K562 (cell line): ENCODE results near the gene ADAMTS2. TPM values are rescaled to one million over a fixed set of nuclear protein-coding genes. Genes with fewer than 3 reads are reported as not detected.

ENCODE experiments used
- ATAC-seq: fragments of 200-7000 bp; cut with Tn5 transposase; 3 replicates; pipeline ENCODE4 v1.9.1; 2020; ENCODE audit warnings: moderate library complexity
- BruUV-seq: library from RNA; stranded (reverse); fragments of 400-500 nt; replicated peaks from 2 replicates; lab custom pipeline; 2021; lab: Mats Ljungman, UMichigan
- CTCF ChIA-PET: fragments of 300-600 bp; formaldehyde crosslinking; extraction: SDS; loops from one replicate; lab custom pipeline; 2021; ENCODE audit warnings: low intra/inter-chr PET ratio; lab: Yijun Ruan, JAX
- POLR2A ChIA-PET: fragments of 300-600, 350-650 bp; sonication (Branson Sonifier 250); formaldehyde crosslinking; extraction: SDS; loops from one replicate; lab custom pipeline; 2021; ENCODE audit warnings: antibody characterized with exemption, inconsistent platforms; lab: Yijun Ruan, JAX
- DNase-seq, 4 experiments: peaks; one replicate each; pipeline versions ENCODE4 v3.0.0 to v3.0.0-alpha.2; 2011 to 2018; ENCODE audit warnings: low spot score in 3 of 4, mixed read lengths in 3 of 4; ENCODE audit errors: extremely low read depth in 1 of 4
- FAIRE-seq: peaks from 2 replicates; lab custom pipeline; 2011; peaks lifted over from hg19 to GRCh38; lab: Jason Lieb, UNC
- H2AFZ ChIP-seq: 2 replicates; pipeline ENCODE4 v1.6.0; 2011; ENCODE audit warnings: low read depth, low read length, control low read depth, inconsistent platforms
- H3K27ac ChIP-seq: fragments of 200-600 bp; 3 replicates; pipeline ENCODE4 v1.8.0; 2011; ENCODE audit warnings: low read depth, mild to moderate bottlenecking, control low read depth, inconsistent platforms, low read length, moderate library complexity, mixed read lengths; ENCODE audit errors: extremely low read depth
- H3K27me3 ChIP-seq, 2 experiments: fragments of 300-600 bp in 1 of 2; 2 replicates in 1 of 2; 3 replicates in 1 of 2; pipeline versions ENCODE4 v1.6.0 to v1.8.0; 2011; ENCODE audit warnings: inconsistent platforms in 2 of 2, low read length in 2 of 2, mild to moderate bottlenecking in 1 of 2, mixed read lengths in 1 of 2, moderate library complexity in 1 of 2; ENCODE audit not compliant: control insufficient read depth in 2 of 2, insufficient read depth in 2 of 2
- H3K36me3 ChIP-seq: fragments of 300-600 bp; 3 replicates; pipeline ENCODE4 v1.8.0; 2011; ENCODE audit warnings: mild to moderate bottlenecking, low read length, inconsistent platforms; ENCODE audit not compliant: control insufficient read depth, insufficient read depth
- H3K4me1 ChIP-seq, 2 experiments: fragments of 200-600 bp in 1 of 2; replicated peaks in 1 of 2; 2 replicates in 1 of 2; 3 replicates in 1 of 2; pipeline versions ENCODE4 v1.5.1 to v1.8.0; 2011; ENCODE audit warnings: inconsistent platforms in 2 of 2, low read length in 2 of 2, mild to moderate bottlenecking in 1 of 2, mixed read lengths in 1 of 2, moderate library complexity in 1 of 2; ENCODE audit not compliant: control insufficient read depth in 2 of 2, insufficient read depth in 2 of 2
- H3K4me2 ChIP-seq: 2 replicates; pipeline ENCODE4 v1.6.1; 2011; ENCODE audit warnings: low read length, control low read depth, inconsistent platforms, mixed read lengths; ENCODE audit not compliant: insufficient read depth
- H3K4me3 ChIP-seq: fragments of 200-600 bp; sonication (generic), shearing (Covaris generic); 2 replicates; pipeline ENCODE4 v1.5.1; 2016; ENCODE audit warnings: control low read depth, inconsistent platforms
- H3K79me2 ChIP-seq: fragments of 200-600 bp; 3 replicates; pipeline ENCODE4 v1.8.0; 2011; ENCODE audit warnings: low read length, inconsistent platforms; ENCODE audit not compliant: control insufficient read depth, insufficient read depth
- H3K9ac ChIP-seq, 2 experiments: 2 replicates each; pipeline versions ENCODE4 v1.6.0 to v1.6.1; 2011; ENCODE audit warnings: low read depth in 2 of 2, low read length in 2 of 2, control low read depth in 1 of 2, inconsistent platforms in 1 of 2, mild to moderate bottlenecking in 1 of 2, mixed read lengths in 1 of 2; ENCODE audit not compliant: insufficient read depth in 1 of 2
- H3K9me1 ChIP-seq: one replicate; pipeline ENCODE4 v1.6.0; 2011; ENCODE audit warnings: inconsistent platforms, mild to moderate bottlenecking, low read length, moderate library complexity; ENCODE audit not compliant: control insufficient read depth, insufficient read depth
- H3K9me3 ChIP-seq: replicated peaks from 2 replicates; pipeline ENCODE4 v1.5.1; 2011; ENCODE audit warnings: low read depth, low read length, inconsistent platforms; ENCODE audit not compliant: control insufficient read depth, insufficient read depth
- H4K20me1 ChIP-seq: replicated peaks from 2 replicates; pipeline ENCODE4 v1.6.1; 2011; ENCODE audit warnings: low read length, inconsistent platforms, mixed read lengths; ENCODE audit not compliant: control insufficient read depth, insufficient read depth
- CBX5 ChIP-seq: IDR thresholded peaks from 2 replicates; pipeline ENCODE4 v1.6.1; 2014; ENCODE audit warnings: low read depth, borderline replicate concordance
- GTF2E2 ChIP-seq: fragments of 200-800 bp; sonication (Bioruptor generic); IDR thresholded peaks from 2 replicates; pipeline ENCODE4 v1.6.1; 2016; ENCODE audit warnings: missing genetic modification characterization, missing compliant biosample characterization
- L3MBTL2 ChIP-seq: fragments of 450-650 bp; IDR thresholded peaks from 2 replicates; pipeline ENCODE4 v1.6.1; 2016; ENCODE audit warnings: mild to moderate bottlenecking, moderate library complexity
- MLX ChIP-seq, 2 experiments: fragments of 450-650 bp in 1 of 2; sonication (generic) in 1 of 2; formaldehyde crosslinking; conservative IDR thresholded peaks; 2 replicates each; pipeline versions ENCODE4 v1.4.0 to v1.8.1; 2020 to 2022; ENCODE audit warnings: mild to moderate bottlenecking in 1 of 2, missing genetic modification reagents in 1 of 2
- SAFB ChIP-seq: fragments of 200-400 bp; formaldehyde crosslinking; IDR thresholded peaks from 2 replicates; pipeline ENCODE4 v1.6.1; 2017; ENCODE audit warnings: low read depth, low read length, borderline replicate concordance
- SMARCB1 ChIP-seq: IDR thresholded peaks from 2 replicates; pipeline ENCODE4 v1.6.1; 2011; ENCODE audit warnings: improper control_type of control experiment, low read depth; ENCODE audit not compliant: insufficient read length
- ZNF12 ChIP-seq: sonication (generic); formaldehyde crosslinking; IDR thresholded peaks from 2 replicates; pipeline ENCODE4 v1.4.0; 2020; ENCODE audit warnings: mild to moderate bottlenecking, missing genetic modification reagents
- ZNF778 ChIP-seq: fragments of 450-650 bp; formaldehyde crosslinking; IDR thresholded peaks from 2 replicates; pipeline ENCODE4 v1.4.0; 2020; ENCODE audit warnings: mild to moderate bottlenecking, moderate library complexity
- WGBS: fragments of 100-300 bp; shearing (Covaris generic); methylation state at CpG from one replicate; pipeline ENCODE4 v1.1.6; 2016; ENCODE audit warnings: low coverage, mixed read lengths; ENCODE audit not compliant: insufficient coverage; ENCODE audit errors: missing lambda C conversion rate; 5-methylcytosine and 5-hydroxymethylcytosine counted together
- in situ Hi-C: fragments of 300-500 bp; cut with MboI; formaldehyde crosslinking; loops from 4 replicates; pipeline ENCODE4 v1.15.0; 2018; ENCODE audit warnings: inconsistent platforms, mixed read lengths
- intact Hi-C: fragments of 100-400 bp; cut with micrococcal nuclease; formaldehyde crosslinking; loops from 2 replicates; pipeline ENCODE4 v1.14.2; 2022
- polyA plus RNA-seq, 8 experiments: library from polyadenylated mRNA; depleted of rRNA in 4 of 8; stranded (reverse) in 5 of 8; unstranded in 3 of 8; fragments of >200 nt; fragmentation: Nextera tagmentation in 2 of 8; fragmentation: Illumina TruSeq in 1 of 8; extraction: Ambion mirVana in 2 of 8; extraction: Trizol in 1 of 8; gene quantifications; 2 replicates each; pipeline versions ENCODE4 v1.2.1 to v1.2.3, GENCODE V29; 2011 to 2014; ENCODE audit warnings: inconsistent platforms in 1 of 8, missing spikeins in 1 of 8
- total RNA-seq, 7 experiments: library from RNA; depleted of rRNA in 6 of 7; stranded (reverse); fragments of >200 nt in 6 of 7; fragmentation: Illumina TruSeq in 2 of 7; extraction: Trizol in 2 of 7; gene quantifications; 2 replicates each; pipeline versions ENCODE4 v1.2.1 to v1.2.3, GENCODE V29; 2011 to 2021; ENCODE audit warnings: low replicate concordance in 1 of 7
- TF ChIP-seq, protein P1 (sequence below): fragments of 250-450 bp; sonication (Bioruptor Pico); IDR thresholded peaks from 2 replicates; pipeline ENCODE4 v1.8.0; 2022; ENCODE audit warnings: inconsistent platforms, mild to moderate bottlenecking, moderate library complexity, borderline replicate concordance

The ADAMTS2 gene
- total and polyA plus RNA-seq, 9 of the 15 experiments (the other 6 are each of a cell fraction or from before 2014, with no cell fraction given), result not detected

GRCh38 chr5:179239256-179240135, 105.8 kb downstream of the ADAMTS2 start:
- intact Hi-C loops, result no loop called here
- DNase-seq (no peak), ATAC-seq (no peak), FAIRE-seq (no peak)
- no peak overlapping the region for H3K9ac ChIP-seq
- ChIA-PET CTCF (no interaction called here), POLR2A (interaction anchor here (0.6 to 1.0 kb wide), 3 partner anchors 29 to 920 kb away, joined by 3 to 6 read pairs (median 3); no protein-coding TSS in a partner anchor)
- no peaks in the 10 kb centered on the region for H4K20me1 ChIP-seq
- H3K27me3 ChIP-seq, result peaks cover 8 to 44% of the 10 kb centered on the region in 2 experiments; a peak in 4 of 5 replicates
- in situ Hi-C loops, result no loop called here
- H3K79me2 ChIP-seq, result no peaks in the 10 kb centered on the region
- no peaks in the 10 kb centered on the region for H3K9me1 ChIP-seq
- no peaks in the 10 kb centered on the region for H3K9me3 ChIP-seq
- no peaks in the 10 kb centered on the region for H3K36me3 ChIP-seq
- no peak overlapping the region for H2AFZ ChIP-seq
- H3K27ac ChIP-seq, result no peak overlapping the region
- H3K4me2 ChIP-seq, result no peak overlapping the region
- no peak for TF ChIP-seq ZNF778 (CRISPR knock-in tag)
- no TSS peak for BruUV-seq
- no peaks in the 10 kb centered on the region for H3K4me1 ChIP-seq
- WGBS, result 2% methylated on average over 21 of the region's 23 CpGs
- no peak overlapping the region for H3K4me3 ChIP-seq

GRCh38 chr5:179238628-179238970, 106.7 kb downstream of the ADAMTS2 start:
- in situ Hi-C loops, result no loop called here
- Histone ChIP-seq H3K9ac (no peak overlapping the region), H3K79me2 (no peaks in the 10 kb centered on the region), H3K9me3 (no peaks in the 10 kb centered on the region), H3K27me3 (peaks cover 8 to 50% of the 10 kb centered on the region in 2 experiments; a peak in 4 of 5 replicates), H2AFZ (no peak overlapping the region), H4K20me1 (no peaks in the 10 kb centered on the region), H3K4me1 (no peaks in the 10 kb centered on the region), H3K27ac (no peak overlapping the region), H3K4me3 (no peak overlapping the region), H3K9me1 (no peaks in the 10 kb centered on the region), H3K4me2 (no peak overlapping the region), H3K36me3 (no peaks in the 10 kb centered on the region)
- no peak for ATAC-seq
- DNase-seq, result no peak
- no peak for FAIRE-seq
- CTCF ChIA-PET, result no interaction called here
- POLR2A ChIA-PET, result interaction anchor here (0.6 to 1.0 kb wide), 3 partner anchors 177 to 921 kb away, joined by 3 read pairs; no protein-coding TSS in a partner anchor
- no TSS peak for BruUV-seq
- 0% methylated on average over 8 of the region's 8 CpGs for WGBS
- intact Hi-C loops, result no loop called here
- TF ChIP-seq ZNF12 (no peak), GTF2E2 (tag) (no peak), CBX5 (no peak), SMARCB1 (no peak), L3MBTL2 (no peak), MLX (CRISPR knock-in tag; conservative IDR thresholded peaks at IDR 0.05) (no peak), SAFB (no peak)
- TF ChIP-seq, protein P1, sequence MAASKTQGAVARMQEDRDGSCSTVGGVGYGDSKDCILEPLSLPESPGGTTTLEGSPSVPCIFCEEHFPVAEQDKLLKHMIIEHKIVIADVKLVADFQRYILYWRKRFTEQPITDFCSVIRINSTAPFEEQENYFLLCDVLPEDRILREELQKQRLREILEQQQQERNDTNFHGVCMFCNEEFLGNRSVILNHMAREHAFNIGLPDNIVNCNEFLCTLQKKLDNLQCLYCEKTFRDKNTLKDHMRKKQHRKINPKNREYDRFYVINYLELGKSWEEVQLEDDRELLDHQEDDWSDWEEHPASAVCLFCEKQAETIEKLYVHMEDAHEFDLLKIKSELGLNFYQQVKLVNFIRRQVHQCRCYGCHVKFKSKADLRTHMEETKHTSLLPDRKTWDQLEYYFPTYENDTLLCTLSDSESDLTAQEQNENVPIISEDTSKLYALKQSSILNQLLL (CRISPR knock-in tag), result no peak
